GM10847 (cell line): ENCODE measurements around the gene COA8.

Source experiments
- POLR2A ChIP-seq: IDR thresholded peaks from 2 replicates; pipeline ENCODE4 v1.6.1; 2011; ENCODE audit not compliant: insufficient read length; ENCODE audit errors: extremely low read depth

Gene COA8, protein sequence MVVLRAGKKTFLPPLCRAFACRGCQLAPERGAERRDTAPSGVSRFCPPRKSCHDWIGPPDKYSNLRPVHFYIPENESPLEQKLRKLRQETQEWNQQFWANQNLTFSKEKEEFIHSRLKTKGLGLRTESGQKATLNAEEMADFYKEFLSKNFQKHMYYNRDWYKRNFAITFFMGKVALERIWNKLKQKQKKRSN

DNA sequence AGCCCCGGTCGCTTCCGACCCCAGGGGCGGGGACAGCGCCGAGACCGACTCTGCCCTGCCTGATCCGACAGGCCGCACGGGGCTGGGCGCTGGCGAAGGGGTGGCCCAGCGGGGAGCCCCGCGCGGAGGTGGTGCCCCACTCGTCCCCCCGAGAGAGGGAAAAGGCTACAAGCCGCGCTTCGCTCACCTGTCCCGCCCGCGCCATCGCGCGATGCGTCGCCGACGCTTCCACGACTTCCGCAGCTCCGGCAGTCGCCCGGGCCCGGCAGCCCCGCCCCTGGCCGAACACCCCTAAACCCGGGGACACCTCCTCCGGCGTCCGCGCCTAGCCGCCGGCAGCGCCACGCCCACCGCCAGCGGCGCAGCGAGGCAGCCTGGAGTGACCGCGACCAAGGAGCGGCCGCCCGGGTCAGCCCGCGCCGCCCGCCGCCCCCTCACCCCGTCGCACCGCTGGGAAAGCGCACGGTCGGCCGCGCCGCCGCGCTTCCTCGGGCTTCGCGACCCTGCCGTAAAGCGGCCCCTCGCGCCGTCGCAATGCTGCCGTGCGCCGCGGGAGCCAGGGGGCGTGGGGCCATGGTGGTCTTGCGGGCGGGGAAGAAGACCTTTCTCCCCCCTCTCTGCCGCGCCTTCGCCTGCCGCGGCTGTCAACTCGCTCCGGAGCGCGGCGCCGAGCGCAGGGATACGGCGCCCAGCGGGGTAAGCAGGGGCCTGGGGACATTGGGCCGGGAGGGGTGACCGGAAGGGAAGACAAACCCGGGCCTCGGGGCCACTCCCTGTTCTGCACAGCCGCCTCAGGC is at the start of gene COA8, which contains the start of gene BAG5:
COA8 (plus strand) TSS at position 532 of the 797 bp plus-strand sequence; CDS start at position 574, 42 bp downstream.
BAG5 (minus strand) TSS at position 229 of the 797 bp plus-strand sequence. CDS start 1,493 bp downstream, outside the sequence.
- TF ChIP-seq POLR2A: peak; percentile 62

DNA sequence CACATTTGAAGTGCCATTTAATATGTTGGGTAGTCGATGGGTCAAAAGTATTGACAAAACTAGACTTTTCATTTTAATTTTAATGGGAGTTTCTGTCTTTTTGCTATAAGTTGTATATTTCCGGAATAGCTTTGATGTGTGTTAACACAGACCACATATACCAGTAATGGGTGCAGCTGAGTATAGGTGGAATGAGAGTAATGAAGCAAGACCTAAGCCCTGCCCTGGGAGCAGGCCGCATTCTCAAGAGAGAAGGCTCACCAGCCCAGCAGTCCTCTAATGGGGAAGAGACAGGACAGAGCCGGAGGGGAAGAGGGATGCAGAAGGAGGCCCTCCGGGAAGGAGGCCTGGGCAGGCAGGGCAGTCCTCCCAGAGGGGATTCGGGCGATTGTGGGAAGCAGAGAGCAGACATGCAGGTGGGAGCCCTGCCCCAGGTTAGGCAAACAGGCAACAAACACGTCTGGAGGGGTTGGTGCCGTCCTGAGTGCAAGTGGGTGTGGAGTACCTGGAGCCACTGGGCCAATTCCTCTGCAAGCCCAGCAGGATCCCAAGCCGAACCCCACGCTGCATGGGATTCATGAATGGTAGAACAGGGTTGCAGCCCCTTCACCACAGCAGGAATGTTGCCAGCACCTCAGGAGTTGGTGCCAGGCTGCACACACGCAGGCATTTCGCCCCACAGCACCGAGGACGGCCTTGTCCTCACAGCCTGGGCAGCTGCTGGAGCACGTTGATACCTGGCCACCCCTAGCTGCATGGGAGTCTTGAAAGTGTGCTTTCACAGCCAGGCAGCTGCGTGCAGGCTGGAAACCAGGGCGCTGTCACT is 48.0 kb upstream of the COA8 start:
- TF ChIP-seq POLR2A: no peak

DNA sequence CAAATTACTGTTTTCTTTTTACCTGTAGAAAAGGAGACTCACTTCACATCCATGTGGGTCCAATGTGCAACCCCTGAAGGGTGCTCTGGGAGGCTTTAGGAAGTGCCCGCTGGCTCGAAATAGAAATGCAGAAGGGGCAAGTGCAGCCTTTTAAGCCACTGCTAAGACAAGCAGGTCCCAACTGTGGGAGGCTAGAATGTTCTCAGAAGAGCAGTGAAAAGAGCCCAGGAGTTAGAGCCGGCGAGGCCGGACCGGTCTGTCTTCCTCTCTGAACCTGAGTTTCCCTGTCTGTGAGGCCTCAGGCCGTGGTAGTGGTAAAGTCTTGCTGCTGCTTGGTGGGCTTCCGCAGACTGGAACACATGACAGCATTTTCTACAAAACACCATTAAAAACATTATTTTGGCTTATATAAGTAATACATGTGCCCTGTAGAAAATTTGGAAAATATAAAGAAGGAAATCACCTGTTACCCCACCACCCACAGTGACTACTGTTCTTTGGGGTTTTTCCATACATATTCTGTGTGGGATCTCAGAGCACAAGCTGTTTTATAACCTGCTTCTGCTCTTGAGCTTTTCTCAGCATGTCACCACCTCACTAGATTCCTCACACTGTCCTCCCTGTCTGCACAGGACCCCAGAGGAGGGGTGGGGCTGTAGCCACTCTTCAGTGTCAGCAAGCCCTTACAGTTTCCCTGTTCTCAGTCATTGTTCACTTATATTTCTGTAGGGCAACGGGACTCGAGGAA is 46.2 kb upstream of the COA8 start:
- TF ChIP-seq POLR2A: no peak

DNA sequence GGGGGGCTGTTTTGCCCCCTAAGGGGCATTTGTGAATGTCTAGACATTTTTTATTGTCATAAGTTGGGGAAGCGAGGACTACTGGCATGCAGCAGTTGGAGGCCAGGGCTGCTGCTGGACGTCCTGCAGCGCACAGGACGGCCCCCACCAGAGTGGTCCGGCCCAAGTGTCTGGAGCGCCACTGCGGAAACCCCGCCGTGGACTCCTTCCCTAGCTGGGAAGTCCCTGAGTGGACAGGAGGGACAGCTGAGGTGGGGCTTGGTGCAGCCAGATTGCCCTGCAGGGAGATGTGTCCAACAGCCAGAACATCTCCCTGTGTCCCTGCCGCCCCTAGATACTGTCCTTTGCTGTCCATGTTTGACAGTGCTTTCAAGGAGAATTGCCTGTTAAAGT is 45.6 kb upstream of the COA8 start:
- no peak for TF ChIP-seq POLR2A

DNA sequence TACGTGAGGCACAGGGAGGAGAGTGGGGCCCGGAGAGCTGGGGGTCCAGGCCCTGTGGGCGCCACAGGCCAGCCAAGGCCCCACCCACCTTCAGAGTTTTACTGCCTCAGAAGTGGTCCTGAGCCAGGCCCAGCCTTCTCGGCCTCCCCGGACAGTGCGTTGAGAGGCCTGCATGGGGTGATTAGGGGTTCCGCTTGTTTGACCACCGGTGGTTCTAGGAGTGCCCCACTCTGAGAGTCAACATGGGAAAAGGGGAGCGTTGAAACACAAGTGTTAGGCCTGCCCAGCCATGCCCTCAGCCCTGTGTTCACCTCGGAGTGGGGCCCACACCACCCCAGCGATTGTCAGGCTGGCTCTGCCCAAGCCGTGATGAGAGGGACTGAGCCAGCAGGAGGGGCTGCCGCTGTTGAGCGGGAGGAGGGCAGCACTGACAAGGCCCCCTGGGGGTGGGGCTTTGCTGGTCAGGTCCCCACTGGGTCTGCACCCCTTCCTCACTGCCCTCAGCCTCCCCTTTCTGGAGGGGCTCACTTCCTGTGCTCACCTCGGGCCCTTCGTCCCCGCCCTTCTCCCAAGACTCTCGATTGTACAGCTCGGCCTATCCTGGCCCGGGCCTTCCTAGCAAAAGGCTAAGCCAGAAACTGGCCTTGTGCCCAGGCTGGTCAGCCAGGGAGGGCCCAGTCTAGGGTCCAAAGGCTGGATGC is 44.9 kb upstream of the COA8 start:
- no peak for TF ChIP-seq POLR2A

DNA sequence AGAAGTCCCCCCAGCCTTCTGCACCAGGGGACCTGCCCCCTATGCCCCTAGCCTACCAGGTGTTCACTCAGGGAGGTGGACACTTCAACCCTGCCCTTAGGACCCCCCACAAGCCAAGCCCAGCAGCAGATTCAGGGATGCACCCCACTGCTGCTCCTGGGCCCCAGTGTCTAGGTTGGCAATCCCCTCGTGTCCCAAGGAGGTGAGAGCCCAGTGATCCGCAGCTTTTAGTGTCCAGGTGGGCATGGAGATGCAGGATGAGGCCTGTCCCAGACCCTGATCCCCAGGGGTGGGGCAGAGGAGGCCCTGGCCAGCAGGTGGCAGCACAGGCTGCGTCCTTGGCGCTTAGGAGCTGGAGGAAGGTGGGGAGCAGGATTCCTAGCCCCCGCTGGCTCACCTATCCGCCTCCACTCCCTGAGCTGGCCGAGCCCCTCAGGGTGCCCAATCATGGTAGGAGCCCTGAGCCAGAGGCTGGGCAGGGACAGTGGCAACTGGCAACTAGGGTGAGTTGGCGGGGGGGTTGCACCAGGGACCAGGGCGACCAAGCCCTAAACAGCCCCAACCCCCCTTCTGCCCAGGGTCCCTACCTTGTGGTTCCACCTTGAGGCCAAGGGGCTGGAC is 44.2 kb upstream of the COA8 start:
- TF ChIP-seq POLR2A: peak; percentile 6

DNA sequence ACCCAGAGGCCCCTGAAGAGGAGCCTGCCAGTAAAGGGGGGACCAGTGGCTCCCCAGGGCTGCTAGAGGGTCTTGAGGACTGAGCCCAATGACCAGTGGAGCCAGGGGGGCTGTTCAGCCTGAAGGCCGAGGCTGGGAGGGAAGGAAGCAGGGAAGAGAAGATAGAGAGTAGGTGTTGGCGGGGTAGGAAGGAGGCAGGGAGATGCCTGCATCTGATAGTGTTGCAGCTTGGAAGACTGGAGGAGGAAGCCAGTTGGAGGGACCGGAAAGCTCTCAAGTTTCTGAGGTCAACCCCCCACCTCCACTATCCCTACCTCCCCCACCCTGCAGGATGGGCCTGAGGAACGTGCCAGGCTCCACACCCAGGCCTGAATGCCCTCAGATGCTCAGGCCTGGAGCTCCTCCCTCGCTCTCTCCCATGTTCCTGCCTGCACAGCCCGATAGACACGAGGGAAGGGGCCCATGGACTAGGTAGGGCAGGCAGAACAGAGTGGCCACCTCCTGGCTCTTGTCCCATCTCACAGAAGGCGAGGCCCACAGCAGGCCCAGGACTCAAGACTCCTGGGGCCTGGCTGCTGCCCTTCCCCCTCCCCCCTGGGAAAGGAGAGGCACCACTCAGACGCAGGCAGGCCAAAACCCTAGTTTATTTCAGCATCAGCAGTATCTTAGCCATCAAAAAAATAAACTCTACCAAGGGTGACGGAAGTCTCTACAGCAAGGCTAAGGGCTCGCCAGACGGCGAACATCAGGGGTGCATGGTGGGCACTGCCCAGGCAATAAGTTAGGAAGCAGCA is 43.5 kb upstream of the COA8 start:
- TF ChIP-seq POLR2A: no peak

DNA sequence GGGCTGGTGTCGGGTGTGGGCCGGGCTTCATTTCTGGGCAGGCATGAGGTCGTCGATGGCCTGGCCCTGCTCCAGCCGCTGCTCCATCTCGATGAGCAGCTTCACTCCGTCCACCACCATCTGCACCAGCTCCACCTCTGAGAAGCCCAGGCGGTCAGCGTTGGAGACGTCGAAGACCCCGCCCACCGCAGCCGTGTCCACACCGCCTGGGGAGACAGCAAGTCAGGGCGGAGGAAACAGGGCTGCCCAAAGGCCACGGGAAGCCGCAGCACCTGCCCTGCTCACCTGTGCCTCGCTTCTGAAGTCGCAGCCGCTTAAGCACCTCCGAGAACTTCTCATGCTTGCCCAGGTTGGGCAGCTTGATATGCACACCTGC is 42.9 kb upstream of the COA8 start:
- TF ChIP-seq POLR2A: no peak

DNA sequence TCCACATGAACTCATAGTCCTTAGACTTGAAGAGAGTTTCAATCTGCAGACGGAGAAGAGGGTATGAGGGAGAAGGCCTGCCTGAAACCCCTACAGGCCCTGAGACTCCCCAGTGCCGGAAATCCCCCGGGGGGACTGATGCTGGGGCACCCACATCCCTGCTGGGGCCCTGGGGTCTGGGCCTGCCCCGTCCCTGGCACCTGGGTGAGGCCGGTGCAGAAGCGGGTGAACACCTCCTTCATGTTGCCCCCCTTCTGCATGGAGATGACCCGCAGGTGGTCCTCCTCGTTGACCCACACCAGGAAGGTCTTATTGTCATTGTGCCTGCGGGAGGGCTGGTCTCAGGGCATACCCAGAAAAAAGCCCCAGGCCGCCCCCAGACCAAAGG is 42.5 kb upstream of the COA8 start:
- no peak for TF ChIP-seq POLR2A

DNA sequence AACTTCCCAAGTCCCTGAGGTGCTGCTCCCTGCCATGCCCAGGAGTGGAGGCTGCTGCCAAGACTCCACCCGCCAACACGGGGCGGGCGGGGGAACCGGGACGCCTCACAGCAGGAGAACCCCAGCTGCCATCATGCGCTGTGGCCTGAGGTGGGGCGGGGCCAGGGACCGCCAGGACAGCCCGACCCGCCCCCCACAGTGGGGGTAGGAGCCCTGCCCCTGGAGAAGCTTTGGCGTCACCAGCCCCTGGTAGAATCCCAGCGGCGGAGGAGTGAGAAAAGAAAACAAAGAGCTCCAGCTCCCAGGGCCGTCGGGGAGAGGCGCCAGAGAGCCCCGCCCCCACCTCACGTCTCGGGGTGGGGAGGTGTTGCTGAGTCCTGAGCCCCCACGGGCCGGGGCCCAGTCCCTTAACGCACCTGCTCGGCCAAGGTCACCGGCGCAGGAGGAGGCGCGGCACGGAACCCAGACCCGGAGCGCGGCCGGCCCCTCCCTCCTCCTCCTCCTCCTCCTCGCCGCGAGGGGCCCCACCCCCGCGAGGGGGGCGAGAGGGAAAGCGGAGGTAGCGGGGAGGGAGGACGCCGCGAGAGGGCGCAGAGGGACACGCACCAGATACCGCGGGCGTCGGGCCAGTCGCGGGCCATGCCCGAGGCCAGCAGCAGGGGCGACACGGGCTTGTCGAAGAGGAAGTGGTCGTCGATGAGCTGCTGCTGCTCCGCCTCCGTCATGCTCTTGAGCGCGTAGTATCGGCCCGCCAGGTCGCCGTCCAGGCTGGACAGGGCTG is 41.9 kb upstream of the COA8 start:
- TF ChIP-seq POLR2A: no peak

DNA sequence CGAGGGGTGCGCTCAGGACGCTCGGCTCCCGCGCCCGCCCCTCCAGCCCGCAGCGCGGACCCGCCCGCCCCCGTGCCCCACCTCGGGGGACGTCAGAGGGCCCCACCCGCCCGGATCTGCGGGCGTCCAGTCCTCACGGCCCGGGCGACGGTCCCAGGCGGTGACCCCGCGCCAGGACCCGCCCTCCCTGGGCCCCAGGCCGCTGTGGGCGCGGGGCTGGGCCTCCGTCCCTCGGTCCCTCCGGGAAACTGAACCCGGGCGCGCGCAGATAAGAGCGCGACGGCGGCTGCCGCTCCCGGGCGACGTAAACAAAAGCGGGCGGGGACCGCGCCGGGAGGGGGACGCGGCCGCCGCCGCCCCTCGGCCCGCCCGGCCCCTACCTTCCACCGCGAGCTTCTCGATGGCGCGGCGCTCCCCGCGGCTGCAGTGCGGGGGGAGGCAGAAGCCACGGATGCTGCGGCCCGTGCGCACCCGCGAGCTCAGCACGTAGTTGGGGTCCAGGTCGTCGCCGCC is 41.3 kb upstream of the COA8 start:
- TF ChIP-seq POLR2A: no peak

DNA sequence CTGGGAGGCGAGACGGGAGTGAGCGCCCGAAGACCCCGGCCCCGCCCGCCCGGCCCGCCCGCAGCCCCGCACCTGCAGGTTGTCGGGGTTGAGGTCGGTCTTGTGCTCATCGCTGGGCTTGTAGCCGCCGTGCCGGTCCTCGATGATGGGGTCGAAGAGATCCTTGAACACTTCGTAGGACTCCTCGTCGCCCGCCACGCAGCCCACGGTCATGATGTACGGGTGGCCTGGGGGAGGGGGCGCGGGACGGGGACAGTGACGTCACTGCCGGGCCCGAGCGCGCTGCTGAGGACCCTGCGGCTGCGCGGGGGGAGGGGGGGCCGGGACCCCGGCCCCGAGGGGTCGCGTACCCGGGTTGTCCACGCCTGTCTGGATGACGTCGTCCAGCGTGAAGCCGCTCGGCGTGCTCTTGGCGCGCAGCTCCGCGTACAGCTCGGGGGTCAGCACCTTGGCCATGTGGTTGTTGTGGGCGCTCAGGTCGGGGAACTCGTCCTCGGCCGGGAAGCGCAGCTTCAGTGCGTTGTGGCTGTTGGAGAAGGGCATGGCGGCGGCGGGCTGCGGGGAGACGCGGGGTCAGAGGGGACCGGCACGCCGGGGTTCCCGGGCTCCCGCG is 40.7 kb upstream of the COA8 start:
- no peak for TF ChIP-seq POLR2A
